GM19452 (cell line): ENCODE results near the gene ZNF655.

Source experiments
- ATAC-seq: cut with Tn5 transposase; IDR thresholded peaks from one replicate; pipeline ENCODE4 v1.9.1; 2021; ENCODE audit not compliant: unreplicated experiment

The ZNF655 gene

GRCh38 chr7:99605527-99605926 lies 47.1 kb downstream of the ZNF655 start:
- no peak for ATAC-seq

- ATAC-seq = no peak
Observed at GRCh38 chr7:99606531-99606930, 48.1 kb downstream of the ZNF655 start.

- ATAC-seq = no peak
Observed at GRCh38 chr7:99607548-99607947, 49.1 kb downstream of the ZNF655 start.

- ATAC-seq = no peak
Observed at GRCh38 chr7:99614495-99614894, 56.1 kb downstream of the ZNF655 start.

GRCh38 chr7:99615989-99616358 lies 57.5 kb downstream of the ZNF655 start:
- ATAC-seq = no peak

- peak; percentile 95 for ATAC-seq
Observed at GRCh38 chr7:99616359-99617191, 58.1 kb downstream of the ZNF655 start, which contains the start of gene ZSCAN25. Gene ZSCAN25, plus strand, starts transcription at chr7:99616946. Its CDS starts 2,661 bp downstream, at chr7:99619607.

GRCh38 chr7:99617192-99617781 lies 58.8 kb downstream of the ZNF655 start:
- ATAC-seq = peak; percentile 33

GRCh38 chr7:99618726-99619125 lies 60.3 kb downstream of the ZNF655 start:
- ATAC-seq = no peak

GRCh38 chr7:99619571-99620130 lies 61.2 kb downstream of the ZNF655 start:
- no peak for ATAC-seq

- ATAC-seq = no peak
Observed at GRCh38 chr7:99621271-99621670, 62.8 kb downstream of the ZNF655 start.

- no peak for ATAC-seq
Observed at GRCh38 chr7:99622596-99622995, 64.2 kb downstream of the ZNF655 start.

- no peak for ATAC-seq
Observed at GRCh38 chr7:99623091-99623693, 64.8 kb downstream of the ZNF655 start.

- ATAC-seq = no peak
Observed at GRCh38 chr7:99623702-99624447, 65.4 kb downstream of the ZNF655 start.

GRCh38 chr7:99624484-99624883 lies 66.0 kb downstream of the ZNF655 start:
- no peak for ATAC-seq

GRCh38 chr7:99625321-99625720 lies 66.9 kb downstream of the ZNF655 start:
- ATAC-seq = no peak

GRCh38 chr7:99625961-99626360 lies 67.5 kb downstream of the ZNF655 start:
- ATAC-seq = no peak
